Activated T-helper 2 cell treated with anti-CD3 and anti-CD28 coated beads, Interferon-gamma antibody, Interleukin-2, Interleukin-4, amounts not matched to agents 10 μg/mL and 5 μg/mL and 100 μg/mL, durations not matched to agents 14 hours and 24 hours and 36 hours (primary cell): ENCODE results near the gene HSPB6. TPM values are rescaled to one million over a fixed set of nuclear protein-coding genes. Genes with fewer than 3 reads are reported as not detected.

ENCODE experiments used
- DNase-seq: peaks from one replicate; pipeline ENCODE4 v3.0.0; 2021; ENCODE audit warnings: low spot score
- H3K27ac Mint-ChIP-seq: one replicate; pipeline ENCODE4 v1.8.0; 2021; ENCODE audit warnings: mixed read lengths
- H3K27me3 Mint-ChIP-seq: one replicate; pipeline ENCODE4 v1.8.0; 2021; ENCODE audit warnings: low read depth, mixed read lengths
- H3K36me3 Mint-ChIP-seq: one replicate; pipeline ENCODE4 v1.8.0; 2021; ENCODE audit warnings: low read depth, mixed read lengths
- H3K4me1 Mint-ChIP-seq: one replicate; pipeline ENCODE4 v1.8.0; 2021; ENCODE audit warnings: low read depth, mixed read lengths
- H3K4me3 Mint-ChIP-seq: one replicate; pipeline ENCODE4 v1.8.0; 2021; ENCODE audit warnings: low read depth, mild to moderate bottlenecking, moderate library complexity, mixed read lengths
- H3K9me3 Mint-ChIP-seq: one replicate; pipeline ENCODE4 v1.8.0; 2021; ENCODE audit warnings: mixed read lengths
- intact Hi-C: fragments of 100-400 bp; cut with micrococcal nuclease; formaldehyde crosslinking; loops from one replicate; pipeline ENCODE4 v1.15.1; 2023
- total RNA-seq: library from RNA; stranded (reverse); gene quantifications from 2 replicates; pipeline ENCODE4 v1.2.3, GENCODE V29; 2022

The HSPB6 gene
- total RNA-seq, 1 donor from 2014 or later: 0.14 TPM

GRCh38 chr19:35768082-35768421, 11.2 kb upstream of the HSPB6 start:
- Mint-ChIP-seq H3K9me3 (no peaks in the 10 kb centered on the region), H3K27me3 (no peaks in the 10 kb centered on the region), H3K4me3 (no peak overlapping the region), H3K4me1 (no peaks in the 10 kb centered on the region), H3K27ac (no peak overlapping the region), H3K36me3 (peaks cover 30% of the 10 kb centered on the region)
- DNase-seq: no peak
- intact Hi-C loops: no loop called here

GRCh38 chr19:35767288-35768081, 10.7 kb upstream of the HSPB6 start:
- Mint-ChIP-seq H3K4me3 (no peak overlapping the region), H3K27me3 (no peaks in the 10 kb centered on the region), H3K4me1 (no peaks in the 10 kb centered on the region), H3K27ac (no peak overlapping the region), H3K9me3 (no peaks in the 10 kb centered on the region), H3K36me3 (peaks cover 30% of the 10 kb centered on the region)
- intact Hi-C loops: no loop called here
- DNase-seq: no peak

GRCh38 chr19:35766571-35767104, 9.8 kb upstream of the HSPB6 start:
- no peak for DNase-seq
- intact Hi-C loops: no loop called here
- Mint-ChIP-seq H3K4me3 (no peak overlapping the region), H3K27me3 (no peaks in the 10 kb centered on the region), H3K4me1 (no peaks in the 10 kb centered on the region), H3K9me3 (no peaks in the 10 kb centered on the region), H3K36me3 (peaks cover 36% of the 10 kb centered on the region), H3K27ac (no peak overlapping the region)

- H3K4me3 Mint-ChIP-seq: no peak overlapping the region
- H3K27me3 Mint-ChIP-seq: no peaks in the 10 kb centered on the region
- H3K36me3 Mint-ChIP-seq: peaks cover 47% of the 10 kb centered on the region
- intact Hi-C loops: no loop called here
- H3K27ac Mint-ChIP-seq: no peak overlapping the region
- no peaks in the 10 kb centered on the region for H3K9me3 Mint-ChIP-seq
- H3K4me1 Mint-ChIP-seq: peaks cover 3% of the 10 kb centered on the region
- no peak for DNase-seq
These were observed 7.8 kb upstream of the HSPB6 start for GRCh38 chr19:35764432-35765315.

- no peak for DNase-seq
- no peak overlapping the region for H3K4me3 Mint-ChIP-seq
- no peak overlapping the region for H3K27ac Mint-ChIP-seq
- peaks cover 18% of the 10 kb centered on the region for H3K4me1 Mint-ChIP-seq
- H3K27me3 Mint-ChIP-seq: no peaks in the 10 kb centered on the region
- H3K36me3 Mint-ChIP-seq: peaks cover 40% of the 10 kb centered on the region
- H3K9me3 Mint-ChIP-seq: no peaks in the 10 kb centered on the region
- intact Hi-C loops: no loop called here
These were observed 4.0 kb upstream of the HSPB6 start for GRCh38 chr19:35760711-35761349.

- Mint-ChIP-seq H3K4me1 (peaks cover 21% of the 10 kb centered on the region), H3K4me3 (peak overlapping the region; percentile 83), H3K9me3 (no peaks in the 10 kb centered on the region), H3K27me3 (no peaks in the 10 kb centered on the region), H3K27ac (peak overlapping the region; percentile 73), H3K36me3 (peaks cover 43% of the 10 kb centered on the region)
- intact Hi-C loops: loop anchor here (2.0 to 5.0 kb wide), 2 partner anchors 15 to 358 kb away; partner anchors contain the start of genes ARHGAP33 and TBCB
- no peak for DNase-seq
These were observed 2.9 kb upstream of the HSPB6 start for GRCh38 chr19:35759697-35760096.

- intact Hi-C loops: loop anchor here (1.0 to 5.0 kb wide), 5 partner anchors 10 to 359 kb away; partner anchors contain the start of genes ARHGAP33, LIN37 and TBCB
- Mint-ChIP-seq H3K36me3 (peaks cover 48% of the 10 kb centered on the region), H3K4me3 (peak within 1 kb of the TSS; percentile 83), H3K9me3 (no peaks in the 10 kb centered on the region), H3K27ac (peak within 1 kb of the TSS; percentile 85), H3K27me3 (no peaks in the 10 kb centered on the region), H3K4me1 (peaks cover 21% of the 10 kb centered on the region)
- DNase-seq: peak; percentile 100
These were observed 1.1 kb upstream of the HSPB6 start, which contains the start of gene PROSER3 for GRCh38 chr19:35757749-35758608. TSS of gene PROSER3 (plus strand) at chr19:35758176. CDS start at chr19:35758216, 40 bp downstream.

GRCh38 chr19:35757231-35757748, 461 bp upstream of the HSPB6 start:
- Mint-ChIP-seq H3K4me3 (peak overlapping the region; percentile 83), H3K36me3 (peaks cover 48% of the 10 kb centered on the region), H3K27me3 (no peaks in the 10 kb centered on the region), H3K9me3 (no peaks in the 10 kb centered on the region), H3K4me1 (peaks cover 21% of the 10 kb centered on the region), H3K27ac (peak overlapping the region; percentile 85)
- intact Hi-C loops: loop anchor here (5.0 kb wide), 1 partner anchor 360 kb away; the partner anchor contains the start of gene TBCB
- DNase-seq: peak; percentile 29

- Mint-ChIP-seq H3K36me3 (peaks cover 37% of the 10 kb centered on the region), H3K4me3 (no peak overlapping the region), H3K27me3 (no peaks in the 10 kb centered on the region), H3K9me3 (no peaks in the 10 kb centered on the region), H3K27ac (no peak overlapping the region), H3K4me1 (peaks cover 21% of the 10 kb centered on the region)
- DNase-seq: peak; percentile 40
- intact Hi-C loops: loop anchor here (5.0 kb wide), 1 partner anchor 362 kb away; the partner anchor contains the start of gene TBCB
These were observed 1.1 kb downstream of the HSPB6 start for GRCh38 chr19:35755550-35756376.

GRCh38 chr19:35755131-35755549, 1.7 kb downstream of the HSPB6 start:
- no peak for DNase-seq
- Mint-ChIP-seq H3K4me1 (peaks cover 19% of the 10 kb centered on the region), H3K9me3 (no peaks in the 10 kb centered on the region), H3K27ac (no peak overlapping the region), H3K4me3 (peak overlapping the region; percentile 49), H3K36me3 (peaks cover 31% of the 10 kb centered on the region), H3K27me3 (no peaks in the 10 kb centered on the region)
- intact Hi-C loops: loop anchor here (5.0 kb wide), 1 partner anchor 362 kb away; the partner anchor contains the start of gene TBCB
